ENCODE measurements around the gene WDR1.

The WDR1 gene

DNA sequence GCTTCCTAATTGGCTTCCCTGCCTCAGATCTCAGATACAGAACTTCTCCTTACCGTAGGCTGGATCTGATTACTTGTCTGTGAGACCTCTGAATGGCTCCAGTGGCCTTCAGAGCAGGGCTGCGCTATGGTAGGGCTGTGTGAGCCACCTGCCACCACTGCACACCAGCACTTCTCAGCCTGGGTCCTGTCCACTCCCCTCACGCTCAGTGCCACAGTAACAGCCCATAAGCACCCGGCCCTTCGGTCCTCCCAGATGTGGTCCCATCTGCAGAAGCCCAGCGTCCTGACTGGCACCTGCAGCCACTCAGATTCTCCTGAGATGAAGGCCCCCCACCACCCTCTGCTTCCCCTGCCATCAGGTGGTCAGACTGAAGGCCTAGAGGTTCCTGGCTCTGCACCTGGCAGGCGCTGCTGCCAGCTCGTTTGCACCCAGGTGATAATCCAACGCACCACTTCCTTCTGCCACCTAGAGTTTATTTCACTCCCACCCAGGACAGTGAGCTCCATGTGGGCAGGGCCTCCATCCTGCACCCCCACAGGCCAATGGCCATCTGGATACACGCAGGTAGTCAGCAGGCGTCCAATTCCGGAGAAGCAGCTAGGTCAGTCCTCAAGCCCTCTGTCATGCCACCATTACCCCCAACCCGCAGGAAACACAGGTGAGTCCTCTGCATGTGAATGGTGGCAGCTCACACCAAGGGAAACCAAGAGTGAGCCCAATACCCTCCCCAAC is 5.4 kb downstream of the WDR1 start:
- peaks cover 12% of the 10 kb centered on the region for H3K4me1 ChIP-seq (ENCODE audit: control insufficient read depth, low read length)
- no peak for TF ChIP-seq CTCF (IDR thresholded peaks at IDR 0.05; ENCODE audit: low read depth, low read length, poor library complexity, severe bottlenecking)
- no peak for TF ChIP-seq EZH2phosphoT487 (IDR thresholded peaks at IDR 0.05; ENCODE audit: borderline replicate concordance, low read length)
- H3K9me3 ChIP-seq (ENCODE audit: control insufficient read depth, insufficient read depth, low read length): no peaks in the 10 kb centered on the region
- H3K36me3 ChIP-seq (ENCODE audit: control insufficient read depth, low read length): peaks cover 97% of the 10 kb centered on the region
- peaks cover 42% of the 10 kb centered on the region for H4K20me1 ChIP-seq (ENCODE audit: control insufficient read depth, insufficient read depth, low read depth, low read length)
- H3K27ac ChIP-seq (ENCODE audit: low read depth, low read length): no peak overlapping the region
- no peaks in the 10 kb centered on the region for H3F3A ChIP-seq (ENCODE audit: control insufficient read depth, insufficient read depth)
- H3K4me3 ChIP-seq (ENCODE audit: low read length): no peak overlapping the region
- H3K27me3 ChIP-seq (ENCODE audit: control insufficient read depth, low read length): no peaks in the 10 kb centered on the region
- H3K79me2 ChIP-seq (ENCODE audit: control insufficient read depth, low read length): peaks cover 100% of the 10 kb centered on the region
- no peaks in the 10 kb centered on the region for H3K9me2 ChIP-seq (replicated peaks; ENCODE audit: control insufficient read depth, low read length)
- no peak overlapping the region for H3K4me2 ChIP-seq (ENCODE audit: low read length)

GRCh38 chr4:10109995-10110670 is 6.5 kb downstream of the WDR1 start:
- H3K9me2 ChIP-seq (replicated peaks; ENCODE audit: control insufficient read depth, low read length): no peaks in the 10 kb centered on the region
- peaks cover 37% of the 10 kb centered on the region for H4K20me1 ChIP-seq (ENCODE audit: control insufficient read depth, insufficient read depth, low read depth, low read length)
- no peak overlapping the region for H3K4me2 ChIP-seq (ENCODE audit: low read length)
- no peaks in the 10 kb centered on the region for H3F3A ChIP-seq (ENCODE audit: control insufficient read depth, insufficient read depth)
- peaks cover 100% of the 10 kb centered on the region for H3K79me2 ChIP-seq (ENCODE audit: control insufficient read depth, low read length)
- no peak overlapping the region for H3K4me3 ChIP-seq (ENCODE audit: low read length)
- H3K27ac ChIP-seq (ENCODE audit: low read depth, low read length): no peak overlapping the region
- H3K27me3 ChIP-seq (ENCODE audit: control insufficient read depth, low read length): no peaks in the 10 kb centered on the region
- peaks cover 5% of the 10 kb centered on the region for H3K4me1 ChIP-seq (ENCODE audit: control insufficient read depth, low read length)
- H3K36me3 ChIP-seq (ENCODE audit: control insufficient read depth, low read length): peaks cover 96% of the 10 kb centered on the region
- TF ChIP-seq CTCF (IDR thresholded peaks at IDR 0.05; ENCODE audit: low read depth, low read length, poor library complexity, severe bottlenecking) (no peak), EZH2phosphoT487 (IDR thresholded peaks at IDR 0.05; ENCODE audit: borderline replicate concordance, low read length) (no peak)
- H3K9me3 ChIP-seq (ENCODE audit: control insufficient read depth, insufficient read depth, low read length): no peaks in the 10 kb centered on the region

DNA sequence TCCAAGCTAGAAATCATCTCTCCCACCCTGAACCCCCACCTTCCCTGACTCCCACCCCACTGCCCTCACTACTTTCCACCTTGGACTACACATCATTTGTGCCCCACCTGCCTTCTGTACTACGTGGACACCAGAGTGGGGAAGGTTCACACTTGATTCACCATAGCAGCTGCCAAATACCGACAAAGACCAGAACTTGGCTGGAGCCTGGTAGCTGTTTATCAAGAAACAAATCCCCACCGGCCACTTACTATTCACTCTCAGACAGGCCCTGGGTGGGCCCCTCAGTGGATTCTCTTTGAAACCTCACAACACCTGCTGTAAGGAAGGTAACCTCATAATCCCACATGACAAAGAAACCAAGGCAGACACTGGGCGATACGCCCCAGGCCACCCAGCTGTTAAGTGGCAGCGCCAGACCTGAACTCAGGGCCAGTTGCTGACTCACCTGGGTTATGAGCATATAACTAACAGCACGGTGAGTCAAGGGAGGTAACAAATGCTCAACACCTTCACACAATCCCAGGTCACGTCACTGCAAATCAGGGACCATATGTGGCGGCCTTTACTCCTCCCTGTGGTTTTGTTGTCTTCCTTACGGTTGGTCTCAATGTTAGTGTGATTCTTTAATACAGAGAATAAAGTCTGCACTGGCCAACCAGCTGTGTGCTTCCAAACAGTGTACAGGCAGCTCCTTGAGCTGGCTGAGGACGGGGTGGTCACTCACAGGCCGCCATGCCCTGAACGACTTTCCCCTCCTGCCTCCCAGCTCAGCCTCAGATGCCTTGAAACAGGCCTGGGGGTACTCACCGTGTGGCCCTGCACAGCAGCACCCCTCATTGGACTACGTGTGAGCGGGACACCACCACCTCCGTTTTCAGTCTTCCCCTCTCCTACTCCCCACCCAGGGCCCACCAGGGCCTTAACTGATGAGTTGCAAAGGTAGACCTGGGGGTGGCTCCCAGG is 7.5 kb downstream of the WDR1 start:
- H3K4me3 ChIP-seq (ENCODE audit: low read length): no peak overlapping the region
- no peak overlapping the region for H3K4me2 ChIP-seq (ENCODE audit: low read length)
- H3K79me2 ChIP-seq (ENCODE audit: control insufficient read depth, low read length): peaks cover 100% of the 10 kb centered on the region
- H3K4me1 ChIP-seq (ENCODE audit: control insufficient read depth, low read length): no peaks in the 10 kb centered on the region
- TF ChIP-seq CTCF (IDR thresholded peaks at IDR 0.05; ENCODE audit: low read depth, low read length, poor library complexity, severe bottlenecking) (no peak), EZH2phosphoT487 (IDR thresholded peaks at IDR 0.05; ENCODE audit: borderline replicate concordance, low read length) (no peak)
- H3K27ac ChIP-seq (ENCODE audit: low read depth, low read length): no peak overlapping the region
- H3K9me3 ChIP-seq (ENCODE audit: control insufficient read depth, insufficient read depth, low read length): no peaks in the 10 kb centered on the region
- H3F3A ChIP-seq (ENCODE audit: control insufficient read depth, insufficient read depth): no peaks in the 10 kb centered on the region
- H3K36me3 ChIP-seq (ENCODE audit: control insufficient read depth, low read length): peaks cover 96% of the 10 kb centered on the region
- H3K27me3 ChIP-seq (ENCODE audit: control insufficient read depth, low read length): no peaks in the 10 kb centered on the region
- H4K20me1 ChIP-seq (ENCODE audit: control insufficient read depth, insufficient read depth, low read depth, low read length): peaks cover 36% of the 10 kb centered on the region
- H3K9me2 ChIP-seq (replicated peaks; ENCODE audit: control insufficient read depth, low read length): no peaks in the 10 kb centered on the region

All from DOHH2 (cell line).